ENCODE data around the gene SNX13. TPM values are rescaled to one million over a fixed set of nuclear protein-coding genes. Genes with fewer than 3 reads are reported as not detected.
A peak's percentile ranks its signal among the peaks of the same experiment; 100 is the strongest.

The SNX13 gene
- total RNA-seq, 4 donors from 2014 or later = 37.3 to 60.3 (median 48.8) TPM

DNA sequence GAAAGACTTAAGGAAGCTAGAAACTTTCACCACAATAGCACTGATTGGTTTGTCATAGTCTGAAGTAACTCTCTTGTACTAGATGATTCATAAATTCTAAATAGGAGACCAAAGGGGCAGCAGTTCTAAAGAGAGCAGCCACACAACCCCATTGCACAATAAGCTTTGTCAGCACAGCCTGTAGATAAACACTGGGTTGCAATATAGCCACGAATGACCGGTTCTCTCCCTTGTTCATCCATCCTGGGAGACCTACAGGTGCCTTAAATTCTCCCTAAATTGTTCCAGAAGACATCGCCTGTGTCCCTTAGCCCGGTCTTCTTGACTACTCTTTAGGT lies 167.0 kb downstream of the SNX13 start:
- Histone ChIP-seq H3K4me3 (no peak overlapping the region), H3K27ac (no peak overlapping the region), H3K4me1 (no peaks in the 10 kb centered on the region), H3K36me3 (no peaks in the 10 kb centered on the region), H3K27me3 (no peaks in the 10 kb centered on the region), H3K9me3 (no peaks in the 10 kb centered on the region)
- no peak for DNase-seq
- TF ChIP-seq, protein P1, sequence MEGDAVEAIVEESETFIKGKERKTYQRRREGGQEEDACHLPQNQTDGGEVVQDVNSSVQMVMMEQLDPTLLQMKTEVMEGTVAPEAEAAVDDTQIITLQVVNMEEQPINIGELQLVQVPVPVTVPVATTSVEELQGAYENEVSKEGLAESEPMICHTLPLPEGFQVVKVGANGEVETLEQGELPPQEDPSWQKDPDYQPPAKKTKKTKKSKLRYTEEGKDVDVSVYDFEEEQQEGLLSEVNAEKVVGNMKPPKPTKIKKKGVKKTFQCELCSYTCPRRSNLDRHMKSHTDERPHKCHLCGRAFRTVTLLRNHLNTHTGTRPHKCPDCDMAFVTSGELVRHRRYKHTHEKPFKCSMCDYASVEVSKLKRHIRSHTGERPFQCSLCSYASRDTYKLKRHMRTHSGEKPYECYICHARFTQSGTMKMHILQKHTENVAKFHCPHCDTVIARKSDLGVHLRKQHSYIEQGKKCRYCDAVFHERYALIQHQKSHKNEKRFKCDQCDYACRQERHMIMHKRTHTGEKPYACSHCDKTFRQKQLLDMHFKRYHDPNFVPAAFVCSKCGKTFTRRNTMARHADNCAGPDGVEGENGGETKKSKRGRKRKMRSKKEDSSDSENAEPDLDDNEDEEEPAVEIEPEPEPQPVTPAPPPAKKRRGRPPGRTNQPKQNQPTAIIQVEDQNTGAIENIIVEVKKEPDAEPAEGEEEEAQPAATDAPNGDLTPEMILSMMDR (IDR thresholded peaks at IDR 0.05) = no peak
- no peak for TF ChIP-seq POLR2A (IDR thresholded peaks at IDR 0.05)

- H3K36me3 ChIP-seq = no peaks in the 10 kb centered on the region
- H3K27ac ChIP-seq = no peak overlapping the region
- no peaks in the 10 kb centered on the region for H3K4me1 ChIP-seq
- H3K9me3 ChIP-seq = no peaks in the 10 kb centered on the region
- H3K27me3 ChIP-seq = no peaks in the 10 kb centered on the region
- no peak for TF ChIP-seq POLR2A (IDR thresholded peaks at IDR 0.05)
- TF ChIP-seq, protein P1 (IDR thresholded peaks at IDR 0.05) = no peak
- no peak overlapping the region for H3K4me3 ChIP-seq
- DNase-seq = no peak
Observed at GRCh38 chr7:17772581-17773288, 167.6 kb downstream of the SNX13 start.

DNA sequence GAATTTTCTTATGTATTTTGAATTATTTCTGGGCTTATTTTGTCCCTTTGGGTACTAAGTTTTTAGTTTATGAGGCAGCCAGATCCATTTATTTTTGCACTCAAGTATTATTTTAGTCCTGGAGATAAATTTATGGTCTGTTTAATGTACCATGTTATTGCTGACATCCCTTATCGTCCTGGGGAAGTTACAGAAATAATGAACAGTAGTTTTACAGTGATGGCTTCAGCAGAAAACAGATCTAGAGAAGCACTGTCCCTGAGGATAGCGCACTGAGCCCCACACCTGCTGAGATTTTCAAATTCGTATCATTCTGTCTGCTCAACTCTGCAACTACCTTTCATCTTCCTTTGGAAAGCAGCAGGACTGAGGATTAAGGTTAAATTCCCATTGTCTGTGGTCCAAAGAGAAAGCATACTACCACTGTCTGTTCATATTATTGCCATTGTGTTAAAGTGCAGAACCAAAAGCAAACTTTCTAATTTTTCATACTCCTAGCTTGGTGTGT lies 168.3 kb downstream of the SNX13 start:
- DNase-seq = no peak
- H3K4me3 ChIP-seq = no peak overlapping the region
- H3K9me3 ChIP-seq = no peaks in the 10 kb centered on the region
- TF ChIP-seq, protein P1 (IDR thresholded peaks at IDR 0.05) = no peak
- no peak for TF ChIP-seq POLR2A (IDR thresholded peaks at IDR 0.05)
- H3K27ac ChIP-seq = no peak overlapping the region
- H3K36me3 ChIP-seq = no peaks in the 10 kb centered on the region
- no peaks in the 10 kb centered on the region for H3K4me1 ChIP-seq
- H3K27me3 ChIP-seq = no peaks in the 10 kb centered on the region

DNA sequence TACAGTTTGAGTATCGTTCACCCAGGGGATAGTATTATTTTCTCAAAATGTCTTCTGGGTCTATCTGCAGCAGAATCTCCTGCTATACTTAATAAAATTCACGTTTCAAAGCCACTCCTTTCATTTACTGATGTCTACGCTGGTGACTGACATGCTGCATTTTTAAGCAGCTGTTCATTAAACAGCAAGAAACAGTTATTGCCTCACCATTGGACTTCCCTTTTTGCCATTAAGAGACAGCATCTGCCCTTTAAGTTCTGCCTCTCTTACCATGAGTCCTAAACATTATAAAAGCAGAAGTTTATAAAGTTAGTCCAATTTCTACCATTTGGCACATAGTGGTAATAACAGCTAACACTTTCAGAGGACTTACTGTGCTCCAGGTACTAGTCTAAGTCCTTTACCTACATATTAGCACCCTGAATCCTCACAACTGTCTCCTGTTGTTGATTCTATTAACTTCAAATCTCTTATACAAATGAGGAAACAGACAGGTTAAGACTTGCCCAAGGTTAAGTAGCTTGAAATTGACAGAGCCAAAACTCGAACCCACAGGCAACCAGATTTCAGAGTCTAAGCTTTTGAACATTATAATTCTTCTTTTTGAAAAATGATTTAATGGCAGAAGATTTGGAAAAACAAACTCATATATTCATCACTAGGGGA lies 169.5 kb downstream of the SNX13 start:
- Histone ChIP-seq H3K4me1 (no peaks in the 10 kb centered on the region), H3K27ac (no peak overlapping the region), H3K9me3 (no peaks in the 10 kb centered on the region), H3K36me3 (no peaks in the 10 kb centered on the region), H3K4me3 (no peak overlapping the region), H3K27me3 (no peaks in the 10 kb centered on the region)
- no peak for TF ChIP-seq POLR2A (IDR thresholded peaks at IDR 0.05)
- TF ChIP-seq, protein P1 (IDR thresholded peaks at IDR 0.05) = no peak
- no peak for DNase-seq

GRCh38 chr7:17769918-17770317 lies 170.4 kb downstream of the SNX13 start:
- DNase-seq = peak in 2 of 3 donors; percentile 52 to 81
- H3K27ac ChIP-seq = no peak overlapping the region
- H3K4me1 ChIP-seq = no peaks in the 10 kb centered on the region
- H3K27me3 ChIP-seq = no peaks in the 10 kb centered on the region
- H3K4me3 ChIP-seq = no peak overlapping the region
- H3K36me3 ChIP-seq = no peaks in the 10 kb centered on the region
- no peak for TF ChIP-seq POLR2A (IDR thresholded peaks at IDR 0.05)
- TF ChIP-seq, protein P1 (IDR thresholded peaks at IDR 0.05) = peak in 5 of 6 experiments; percentile 23 to 69 (median 64)
- no peaks in the 10 kb centered on the region for H3K9me3 ChIP-seq
